MCF 10A (cell line): ENCODE measurements around the gene DOK5. TPM values are rescaled to one million over a fixed set of nuclear protein-coding genes. Genes with fewer than 3 reads are reported as not detected.

Experiments used
- BruUV-seq: library from RNA; stranded (reverse); fragments of 400-500 nt; replicated peaks from 2 replicates; lab custom pipeline; 2021; lab: Mats Ljungman, UMichigan
- CTCF ChIA-PET: fragments of 300-600 bp; sonication (Branson Sonifier 250); formaldehyde crosslinking; extraction: SDS; loops from one replicate; lab custom pipeline; 2021; ENCODE audit warnings: antibody characterized with exemption, inconsistent platforms; lab: Yijun Ruan, JAX
- POLR2A ChIA-PET: fragments of 300-600, 350-650 bp; sonication (Branson Sonifier 250); formaldehyde crosslinking; extraction: SDS; loops from one replicate; lab custom pipeline; 2020; ENCODE audit warnings: antibody characterized with exemption, inconsistent platforms; lab: Yijun Ruan, JAX
- DNase-seq: peaks from one replicate; pipeline ENCODE4 v3.0.0-alpha.2; 2018; ENCODE audit not compliant: unreplicated experiment
- H3K27ac Mint-ChIP-seq: one replicate; pipeline ENCODE4 v1.8.0; 2022; ENCODE audit warnings: mild to moderate bottlenecking, low read depth, mixed read lengths; ENCODE audit not compliant: unreplicated experiment
- H3K27me3 Mint-ChIP-seq: one replicate; pipeline ENCODE4 v1.8.0; 2022; ENCODE audit warnings: mixed read lengths; ENCODE audit not compliant: insufficient read depth, unreplicated experiment
- H3K36me3 Mint-ChIP-seq: one replicate; pipeline ENCODE4 v1.8.0; 2022; ENCODE audit warnings: mild to moderate bottlenecking, moderate library complexity, mixed read lengths; ENCODE audit not compliant: insufficient read depth, unreplicated experiment
- H3K4me1 Mint-ChIP-seq: one replicate; pipeline ENCODE4 v1.8.0; 2022; ENCODE audit warnings: mixed read lengths; ENCODE audit not compliant: insufficient read depth, unreplicated experiment
- H3K4me3 Mint-ChIP-seq: one replicate; pipeline ENCODE4 v1.8.0; 2022; ENCODE audit warnings: mild to moderate bottlenecking, moderate library complexity, mixed read lengths; ENCODE audit not compliant: unreplicated experiment
- H3K9me3 Mint-ChIP-seq: one replicate; pipeline ENCODE4 v1.8.0; 2022; ENCODE audit warnings: mixed read lengths; ENCODE audit not compliant: unreplicated experiment
- CTCF ChIP-seq: fragments of 200-600 bp; IDR thresholded peaks from one replicate; pipeline ENCODE4 v1.8.0; 2022; ENCODE audit warnings: antibody characterized with exemption, mild to moderate bottlenecking; ENCODE audit not compliant: unreplicated experiment
- intact Hi-C: fragments of 100-400 bp; cut with micrococcal nuclease; formaldehyde crosslinking; loops from 2 replicates; pipeline ENCODE4 v1.14.1; 2022
- total RNA-seq: library from RNA; stranded (reverse); gene quantifications from 2 replicates; pipeline ENCODE4 v1.2.3, GENCODE V29; 2022

Gene DOK5
- total RNA-seq, 1 experiment from 2014 or later: not detected

- TF ChIP-seq CTCF: no peak
- H3K4me1 Mint-ChIP-seq: no peaks in the 10 kb centered on the region
- H3K27ac Mint-ChIP-seq: no peak overlapping the region
- no TSS peak for BruUV-seq
- intact Hi-C loops: no loop called here
- no peak overlapping the region for H3K4me3 Mint-ChIP-seq
- no peaks in the 10 kb centered on the region for H3K9me3 Mint-ChIP-seq
- ChIA-PET CTCF (interaction anchor here (1.2 to 2.3 kb wide), 3 partner anchors 9 to 420 kb away, joined by 3 to 6 read pairs (median 4); no protein-coding TSS in a partner anchor), POLR2A (interaction anchor here (1.1 kb wide), 1 partner anchor 8 kb away, joined by 4 read pairs; no protein-coding TSS in a partner anchor)
- H3K27me3 Mint-ChIP-seq: peaks cover 14% of the 10 kb centered on the region
- no peak for DNase-seq
- peaks cover 7% of the 10 kb centered on the region for H3K36me3 Mint-ChIP-seq
These were observed 164.5 kb downstream of the DOK5 start for GRCh38 chr20:54639941-54640340.

GRCh38 chr20:54640800-54641199, 165.4 kb downstream of the DOK5 start:
- ChIA-PET POLR2A (interaction anchor here (0.7 to 1.1 kb wide), 2 partner anchors 9 to 332 kb away, joined by 4 read pairs; no protein-coding TSS in a partner anchor), CTCF (interaction anchor here (0.5 to 2.3 kb wide), 2 partner anchors 289 to 421 kb away, joined by 4 to 6 read pairs; no protein-coding TSS in a partner anchor)
- DNase-seq: no peak
- Mint-ChIP-seq H3K27ac (no peak overlapping the region), H3K9me3 (no peaks in the 10 kb centered on the region), H3K27me3 (peaks cover 14% of the 10 kb centered on the region), H3K36me3 (peaks cover 7% of the 10 kb centered on the region), H3K4me1 (no peaks in the 10 kb centered on the region), H3K4me3 (no peak overlapping the region)
- no peak for TF ChIP-seq CTCF
- no TSS peak for BruUV-seq
- intact Hi-C loops: no loop called here

GRCh38 chr20:54642864-54643667, 167.7 kb downstream of the DOK5 start:
- no peak for TF ChIP-seq CTCF
- ChIA-PET CTCF (interaction anchor here (0.6 to 12.2 kb wide), 14 partner anchors 10 to 443 kb away, joined by 3 to 339 read pairs (median 3); no protein-coding TSS in a partner anchor), POLR2A (no interaction called here)
- BruUV-seq: no TSS peak
- peaks cover 14% of the 10 kb centered on the region for H3K27me3 Mint-ChIP-seq
- no peak for DNase-seq
- peaks cover 4% of the 10 kb centered on the region for H3K36me3 Mint-ChIP-seq
- H3K4me3 Mint-ChIP-seq: no peak overlapping the region
- no peak overlapping the region for H3K27ac Mint-ChIP-seq
- intact Hi-C loops: no loop called here
- no peaks in the 10 kb centered on the region for H3K4me1 Mint-ChIP-seq
- no peaks in the 10 kb centered on the region for H3K9me3 Mint-ChIP-seq

GRCh38 chr20:54643761-54644160, 168.4 kb downstream of the DOK5 start:
- TF ChIP-seq CTCF: no peak
- no peaks in the 10 kb centered on the region for H3K36me3 Mint-ChIP-seq
- H3K4me3 Mint-ChIP-seq: no peak overlapping the region
- no TSS peak for BruUV-seq
- CTCF ChIA-PET: interaction anchor here (0.6 to 12.2 kb wide), 13 partner anchors 10 to 1907 kb away, joined by 3 to 339 read pairs (median 3); no protein-coding TSS in a partner anchor
- H3K9me3 Mint-ChIP-seq: no peaks in the 10 kb centered on the region
- intact Hi-C loops: no loop called here
- H3K4me1 Mint-ChIP-seq: no peaks in the 10 kb centered on the region
- peaks cover 14% of the 10 kb centered on the region for H3K27me3 Mint-ChIP-seq
- peak; percentile 7 for DNase-seq
- POLR2A ChIA-PET: interaction anchor here (0.6 kb wide), 2 partner anchors 32 to 90 kb away, joined by 3 read pairs; no protein-coding TSS in a partner anchor
- H3K27ac Mint-ChIP-seq: no peak overlapping the region
